GM23338 (cell line): ENCODE results near the gene SLC38A8. TPM values are rescaled to one million over a fixed set of nuclear protein-coding genes. Genes with fewer than 3 reads are reported as not detected.

Experiments
- ATAC-seq: fragments of 200-7000 bp; cut with Tn5 transposase; 3 replicates; pipeline ENCODE4 v1.9.1; 2020
- DNase-seq: peaks from one replicate; pipeline ENCODE4 v3.0.0-alpha.2; 2015; ENCODE audit warnings: low spot score
- H2AFZ ChIP-seq: fragments of 200-600 bp; sonication (generic); 2 replicates; pipeline ENCODE4 v1.8.0; 2016; ENCODE audit warnings: antibody characterized with exemption, mild to moderate bottlenecking, moderate library complexity
- H3F3A ChIP-seq: fragments of 200-600 bp; sonication (generic); replicated peaks from 2 replicates; pipeline ENCODE4 v1.8.0; 2017; ENCODE audit warnings: antibody characterized with exemption, mixed run types, low read depth
- H3K27ac ChIP-seq: fragments of 200-600 bp; sonication (generic); 2 replicates; pipeline ENCODE4 v1.6.1; 2016; ENCODE audit warnings: low read depth
- H3K27me3 ChIP-seq: fragments of 200-600 bp; sonication (generic); 2 replicates; pipeline ENCODE4 v1.8.0; 2016; ENCODE audit warnings: mild to moderate bottlenecking, mixed run types, moderate library complexity; ENCODE audit not compliant: insufficient read depth
- H3K36me3 ChIP-seq: fragments of 200-600 bp; sonication (generic); 2 replicates; pipeline ENCODE4 v1.8.0; 2016; ENCODE audit warnings: mild to moderate bottlenecking; ENCODE audit not compliant: insufficient read depth
- H3K4me1 ChIP-seq: fragments of 200-600 bp; sonication (generic); 2 replicates; pipeline ENCODE4 v1.8.0; 2016; ENCODE audit warnings: mild to moderate bottlenecking, moderate library complexity; ENCODE audit not compliant: insufficient read depth
- H3K4me2 ChIP-seq: fragments of 200-600 bp; sonication (generic); 2 replicates; pipeline ENCODE4 v1.7.1; 2017; ENCODE audit warnings: mixed run types
- H3K4me3 ChIP-seq: fragments of 200-600 bp; sonication (generic); 2 replicates; pipeline ENCODE4 v1.6.1; 2016; ENCODE audit warnings: mixed run types
- H3K79me2 ChIP-seq: fragments of 200-600 bp; sonication (generic); replicated peaks from 2 replicates; pipeline ENCODE4 v1.8.0; 2017; ENCODE audit warnings: mild to moderate bottlenecking; ENCODE audit not compliant: insufficient read depth
- H3K9me2 ChIP-seq: fragments of 200-600 bp; sonication (generic); 2 replicates; pipeline ENCODE4 v1.8.0; 2017; ENCODE audit not compliant: insufficient read depth
- H4K20me1 ChIP-seq: fragments of 200-600 bp; sonication (generic); replicated peaks from 2 replicates; pipeline ENCODE4 v1.8.0; 2017; ENCODE audit warnings: mild to moderate bottlenecking; ENCODE audit not compliant: insufficient read depth
- H3K27ac Mint-ChIP-seq: 2 replicates; pipeline ENCODE4 v1.8.0; 2020; ENCODE audit warnings: inconsistent platforms, mild to moderate bottlenecking, moderate library complexity, mixed read lengths
- H3K27me3 Mint-ChIP-seq: 3 replicates; pipeline ENCODE4 v1.8.0; 2022; ENCODE audit warnings: low read depth, mild to moderate bottlenecking, moderate library complexity, mixed read lengths, inconsistent platforms; ENCODE audit not compliant: insufficient read depth, poor library complexity
- H3K36me3 Mint-ChIP-seq: 3 replicates; pipeline ENCODE4 v1.8.0; 2021; ENCODE audit warnings: low read depth, mild to moderate bottlenecking, inconsistent platforms, moderate library complexity, mixed read lengths
- H3K4me1 Mint-ChIP-seq: 3 replicates; pipeline ENCODE4 v1.8.0; 2020; ENCODE audit warnings: mild to moderate bottlenecking, inconsistent platforms, mixed read lengths
- H3K4me3 Mint-ChIP-seq: 3 replicates; pipeline ENCODE4 v1.8.0; 2021; ENCODE audit warnings: moderate library complexity, mild to moderate bottlenecking, inconsistent platforms, mixed read lengths
- H3K9me3 Mint-ChIP-seq: 3 replicates; pipeline ENCODE4 v1.8.0; 2020; ENCODE audit warnings: moderate library complexity, mild to moderate bottlenecking, inconsistent platforms, mixed read lengths
- CREB1 ChIP-seq: fragments of 250-450 bp; sonication (Bioruptor Pico); IDR thresholded peaks from 2 replicates; pipeline ENCODE4 v1.5.0; 2020; ENCODE audit warnings: low read depth, mild to moderate bottlenecking, moderate library complexity
- CTCF ChIP-seq, 2 experiments: fragments of 200-600 bp in 1 of 2; sonication (generic) in 1 of 2; conservative IDR thresholded peaks; 2 replicates each; pipeline versions ENCODE4 v1.5.1 to v1.6.1; 2016 to 2017; ENCODE audit warnings: antibody characterized with exemption in 2 of 2, low read depth in 2 of 2, mild to moderate bottlenecking in 2 of 2, moderate library complexity in 1 of 2
- EZH2 ChIP-seq: fragments of 200-600 bp; sonication (generic); IDR thresholded peaks from one replicate; pipeline ENCODE4 v1.8.0; 2017; ENCODE audit warnings: antibody characterized with exemption, mild to moderate bottlenecking, low read depth; ENCODE audit not compliant: unreplicated experiment
- EZH2phosphoT487 ChIP-seq: fragments of 200-600 bp; sonication (generic); IDR thresholded peaks from one replicate; pipeline ENCODE4 v1.8.1; 2018; ENCODE audit warnings: antibody characterized with exemption; ENCODE audit not compliant: unreplicated experiment
- JUNB ChIP-seq: IDR thresholded peaks from one replicate; pipeline ENCODE4 v1.6.1; 2016; ENCODE audit warnings: antibody characterized with exemption; ENCODE audit not compliant: unreplicated experiment
- NANOG ChIP-seq: IDR thresholded peaks from 2 replicates; pipeline ENCODE4 v1.6.1; 2016; ENCODE audit warnings: antibody characterized with exemption, borderline replicate concordance
- POLR2AphosphoS5 ChIP-seq: IDR thresholded peaks from 2 replicates; pipeline ENCODE4 v1.6.1; 2016; ENCODE audit warnings: antibody characterized with exemption, low read depth
- STAT1 ChIP-seq: IDR thresholded peaks from one replicate; pipeline ENCODE4 v1.6.1; 2016; ENCODE audit warnings: antibody characterized with exemption; ENCODE audit not compliant: unreplicated experiment
- ZNF114 ChIP-seq: fragments of 250-450 bp; sonication (Bioruptor Pico); IDR thresholded peaks from 2 replicates; pipeline ENCODE4 v1.5.0; 2020; ENCODE audit warnings: mild to moderate bottlenecking, moderate library complexity
- ZNF331 ChIP-seq: fragments of 250-450 bp; sonication (Bioruptor Pico); IDR thresholded peaks from 2 replicates; pipeline ENCODE4 v1.5.0; 2020; ENCODE audit warnings: low read depth, mild to moderate bottlenecking, moderate library complexity
- ZNF462 ChIP-seq: fragments of 250-450 bp; sonication (Bioruptor Pico); IDR thresholded peaks from 2 replicates; pipeline ENCODE4 v1.5.0; 2020; ENCODE audit warnings: mild to moderate bottlenecking, moderate library complexity
- polyA plus RNA-seq: library from polyadenylated mRNA; unstranded; fragments of >200 nt; fragmentation: Nextera tagmentation; extraction: Ambion mirVana; gene quantifications from 2 replicates; pipeline ENCODE4 v1.2.1, GENCODE V29; 2016
- total RNA-seq: library from RNA; depleted of rRNA; stranded (reverse); fragments of >200 nt; shearing (Covaris generic); gene quantifications from 2 replicates; pipeline ENCODE4 v1.2.3, GENCODE V29; 2014
- TF ChIP-seq, protein P1 (sequence below): IDR thresholded peaks from one replicate; pipeline ENCODE4 v1.6.1; 2018; ENCODE audit warnings: antibody characterized with exemption; ENCODE audit not compliant: unreplicated experiment
- TF ChIP-seq, protein P2 (sequence below): IDR thresholded peaks from 2 replicates; pipeline ENCODE4 v1.6.1; 2016; ENCODE audit warnings: antibody characterized with exemption

SLC38A8 gene
- total and polyA plus RNA-seq, 2 experiments from 2014 or later: not detected

DNA sequence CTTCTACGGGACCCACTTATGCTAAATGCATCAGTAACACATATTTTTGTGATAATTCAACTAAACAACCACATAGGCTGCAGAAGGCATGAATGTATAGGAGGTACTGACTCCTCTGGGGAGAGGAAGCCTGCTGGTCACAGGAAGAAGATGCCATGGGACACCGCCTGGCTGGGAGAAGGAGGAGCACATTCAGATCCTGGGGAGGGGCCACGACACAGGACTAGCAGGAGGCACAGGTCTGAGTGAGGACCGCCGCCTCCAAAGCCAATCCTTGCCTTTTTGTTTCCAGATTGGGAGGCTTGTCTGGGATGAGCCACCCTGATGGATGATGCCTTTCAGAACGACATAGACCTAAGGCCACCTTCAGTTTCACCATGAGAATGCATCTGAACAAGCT, 39.5 kb upstream of the SLC38A8 start:
- Histone ChIP-seq H3K36me3 (peaks cover 22% of the 10 kb centered on the region), H4K20me1 (peaks cover 9% of the 10 kb centered on the region; the same call in 1 of the 2 replicates), H3K27me3 (no peaks in the 10 kb centered on the region), H3K27ac (no peak overlapping the region), H3K4me2 (no peak overlapping the region), H2AFZ (no peak overlapping the region), H3K9me2 (no peaks in the 10 kb centered on the region), H3K79me2 (no peaks in the 10 kb centered on the region), H3F3A (no peaks in the 10 kb centered on the region), H3K4me3 (no peak overlapping the region), H3K4me1 (no peaks in the 10 kb centered on the region)
- peak; percentile 47 for DNase-seq
- no peaks in the 10 kb centered on the region for H3K4me1 Mint-ChIP-seq
- no peak overlapping the region for H3K27ac Mint-ChIP-seq
- peak; percentile 34 for ATAC-seq
- TF ChIP-seq NANOG (no peak), STAT1 (no peak), JUNB (no peak), ZNF114 (no peak), EZH2phosphoT487 (no peak), ZNF331 (no peak), ZNF462 (CRISPR knock-in tag) (no peak), CREB1 (no peak), POLR2AphosphoS5 (no peak), EZH2 (no peak), CTCF (conservative IDR thresholded peaks at IDR 0.05; ENCODE audit: low read depth in 2 of 2) (no peak)
- TF ChIP-seq, protein P1, sequence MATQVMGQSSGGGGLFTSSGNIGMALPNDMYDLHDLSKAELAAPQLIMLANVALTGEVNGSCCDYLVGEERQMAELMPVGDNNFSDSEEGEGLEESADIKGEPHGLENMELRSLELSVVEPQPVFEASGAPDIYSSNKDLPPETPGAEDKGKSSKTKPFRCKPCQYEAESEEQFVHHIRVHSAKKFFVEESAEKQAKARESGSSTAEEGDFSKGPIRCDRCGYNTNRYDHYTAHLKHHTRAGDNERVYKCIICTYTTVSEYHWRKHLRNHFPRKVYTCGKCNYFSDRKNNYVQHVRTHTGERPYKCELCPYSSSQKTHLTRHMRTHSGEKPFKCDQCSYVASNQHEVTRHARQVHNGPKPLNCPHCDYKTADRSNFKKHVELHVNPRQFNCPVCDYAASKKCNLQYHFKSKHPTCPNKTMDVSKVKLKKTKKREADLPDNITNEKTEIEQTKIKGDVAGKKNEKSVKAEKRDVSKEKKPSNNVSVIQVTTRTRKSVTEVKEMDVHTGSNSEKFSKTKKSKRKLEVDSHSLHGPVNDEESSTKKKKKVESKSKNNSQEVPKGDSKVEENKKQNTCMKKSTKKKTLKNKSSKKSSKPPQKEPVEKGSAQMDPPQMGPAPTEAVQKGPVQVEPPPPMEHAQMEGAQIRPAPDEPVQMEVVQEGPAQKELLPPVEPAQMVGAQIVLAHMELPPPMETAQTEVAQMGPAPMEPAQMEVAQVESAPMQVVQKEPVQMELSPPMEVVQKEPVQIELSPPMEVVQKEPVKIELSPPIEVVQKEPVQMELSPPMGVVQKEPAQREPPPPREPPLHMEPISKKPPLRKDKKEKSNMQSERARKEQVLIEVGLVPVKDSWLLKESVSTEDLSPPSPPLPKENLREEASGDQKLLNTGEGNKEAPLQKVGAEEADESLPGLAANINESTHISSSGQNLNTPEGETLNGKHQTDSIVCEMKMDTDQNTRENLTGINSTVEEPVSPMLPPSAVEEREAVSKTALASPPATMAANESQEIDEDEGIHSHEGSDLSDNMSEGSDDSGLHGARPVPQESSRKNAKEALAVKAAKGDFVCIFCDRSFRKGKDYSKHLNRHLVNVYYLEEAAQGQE: no peak
- TF ChIP-seq, protein P2, sequence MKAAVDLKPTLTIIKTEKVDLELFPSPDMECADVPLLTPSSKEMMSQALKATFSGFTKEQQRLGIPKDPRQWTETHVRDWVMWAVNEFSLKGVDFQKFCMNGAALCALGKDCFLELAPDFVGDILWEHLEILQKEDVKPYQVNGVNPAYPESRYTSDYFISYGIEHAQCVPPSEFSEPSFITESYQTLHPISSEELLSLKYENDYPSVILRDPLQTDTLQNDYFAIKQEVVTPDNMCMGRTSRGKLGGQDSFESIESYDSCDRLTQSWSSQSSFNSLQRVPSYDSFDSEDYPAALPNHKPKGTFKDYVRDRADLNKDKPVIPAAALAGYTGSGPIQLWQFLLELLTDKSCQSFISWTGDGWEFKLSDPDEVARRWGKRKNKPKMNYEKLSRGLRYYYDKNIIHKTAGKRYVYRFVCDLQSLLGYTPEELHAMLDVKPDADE: no peak
- H3K27me3 Mint-ChIP-seq: peaks cover 1% of the 10 kb centered on the region
- no peak overlapping the region for H3K4me3 Mint-ChIP-seq
- peaks cover 37% of the 10 kb centered on the region for H3K36me3 Mint-ChIP-seq
- no peaks in the 10 kb centered on the region for H3K9me3 Mint-ChIP-seq
